HG02840 (cell line): ENCODE data around the gene MAP3K14.

Experiments
- ATAC-seq: cut with Tn5 transposase; IDR thresholded peaks from one replicate; pipeline ENCODE4 v1.9.1; 2021; ENCODE audit warnings: mild to moderate bottlenecking, moderate library complexity, moderate number of reproducible peaks; ENCODE audit not compliant: unreplicated experiment, low FRiP score

Gene MAP3K14

DNA sequence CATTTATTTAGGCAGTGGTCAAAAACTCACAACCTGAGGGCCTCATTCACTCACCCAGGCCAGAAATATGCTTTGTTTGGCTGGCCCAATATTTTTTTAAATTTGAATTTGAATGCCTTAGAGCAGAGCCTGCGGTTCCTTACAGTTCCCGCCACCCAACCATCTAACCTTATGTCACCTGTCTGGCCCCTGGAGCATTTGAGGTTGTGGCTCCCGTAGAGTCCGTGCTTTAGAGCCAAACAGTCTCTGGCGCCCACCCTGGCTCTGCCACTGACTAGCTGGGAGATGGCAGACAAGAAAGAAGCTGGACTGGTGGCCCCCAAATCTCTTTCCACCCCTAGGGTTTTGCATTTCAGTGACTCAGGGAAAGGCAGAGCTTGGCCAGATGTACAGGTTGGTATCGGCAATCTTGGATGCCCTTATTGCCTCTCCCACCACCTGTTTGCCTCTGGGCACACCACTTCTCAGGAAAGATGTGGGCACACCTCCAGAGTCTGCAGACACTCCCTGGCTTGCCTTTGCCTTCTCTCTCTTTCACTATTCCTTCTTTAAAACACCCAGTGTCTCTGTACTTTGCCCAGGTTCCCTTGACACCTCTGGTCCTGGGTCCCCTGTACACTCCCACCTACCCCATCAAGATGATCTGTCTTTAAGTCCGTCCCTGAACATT, 1.9 kb upstream of the MAP3K14 start:
- no peak for ATAC-seq

DNA sequence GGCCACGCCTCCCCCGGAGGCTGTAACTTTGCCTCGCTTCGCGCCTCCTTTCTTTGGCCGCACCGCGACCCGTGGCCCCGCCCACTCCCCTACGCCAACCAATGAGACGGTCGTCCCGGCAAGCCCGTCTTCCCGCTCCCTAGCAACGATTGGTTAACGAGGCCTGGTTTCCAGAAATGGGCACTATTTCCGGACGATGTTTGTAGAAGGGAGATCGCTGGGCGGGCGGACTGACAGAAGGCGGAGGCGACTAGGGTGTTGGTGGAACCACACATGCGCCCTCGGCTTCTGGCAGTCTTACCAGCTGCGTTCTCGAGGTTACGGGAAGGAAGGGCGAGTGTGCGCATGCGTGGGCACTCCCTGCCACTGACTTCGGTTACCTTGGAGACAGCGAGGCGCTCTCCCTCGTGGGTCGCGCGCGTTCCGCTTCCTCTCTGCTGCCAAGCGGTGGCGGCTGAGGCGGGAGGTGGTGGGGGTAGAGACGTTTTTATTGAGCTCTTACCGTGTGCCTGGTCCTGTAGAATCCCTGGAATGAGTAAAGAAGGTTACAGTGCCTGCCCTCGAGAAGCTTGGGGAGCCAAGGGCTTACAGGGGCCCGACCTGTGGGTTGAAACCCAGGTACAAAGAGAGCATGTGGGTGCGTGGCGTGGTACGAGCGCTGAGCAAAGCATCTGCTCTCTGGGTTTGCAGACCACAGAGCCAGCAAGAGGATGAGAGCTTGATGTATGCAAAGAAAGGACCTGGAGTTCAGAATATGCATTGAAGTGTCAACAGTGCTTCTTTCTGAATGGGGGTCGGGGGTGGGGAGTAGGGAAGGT, 500 bp upstream of the MAP3K14 start:
- ATAC-seq: peak; percentile 85

GRCh38 chr17:45315648-45316433, 979 bp downstream of the MAP3K14 start:
- no peak for ATAC-seq

- no peak for ATAC-seq
Measured at GRCh38 chr17:45314741-45315647, 1.8 kb downstream of the MAP3K14 start.

DNA sequence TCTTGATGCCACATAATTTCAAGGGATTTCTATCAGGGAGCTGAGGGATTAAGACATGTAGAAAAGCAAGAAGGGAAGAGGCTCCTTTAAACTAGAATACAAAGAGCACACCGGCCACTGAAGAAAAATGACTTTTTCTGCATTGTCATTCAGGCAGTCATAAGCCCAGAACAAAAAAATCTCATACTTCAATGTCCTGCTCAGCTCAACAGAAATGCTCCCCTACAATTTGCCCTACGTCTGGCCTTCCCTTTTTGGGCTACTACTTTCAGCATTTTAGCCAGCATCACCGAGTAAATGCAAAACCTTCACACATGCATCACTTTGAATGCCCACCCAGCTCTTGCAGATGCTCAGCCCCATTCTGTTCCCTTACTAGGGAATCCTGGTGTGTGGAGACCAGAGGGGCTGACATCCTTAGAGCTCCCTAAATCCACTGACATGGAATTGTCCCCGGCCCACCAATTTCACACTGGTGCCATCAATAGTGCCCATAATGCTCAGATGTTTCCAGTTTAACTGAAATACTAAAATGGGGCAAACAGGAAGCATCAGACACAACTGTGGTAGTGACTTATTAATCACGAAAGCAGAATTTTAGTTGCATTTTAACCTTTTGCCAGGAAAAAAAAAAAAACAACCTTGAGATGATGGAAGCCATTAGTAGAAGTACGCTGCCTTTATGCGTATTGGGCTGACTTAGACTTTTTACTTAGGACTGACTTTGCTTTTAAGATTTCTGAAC, 2.7 kb downstream of the MAP3K14 start:
- ATAC-seq: no peak

- no peak for ATAC-seq
Measured at GRCh38 chr17:45313421-45313771, 3.4 kb downstream of the MAP3K14 start.

DNA sequence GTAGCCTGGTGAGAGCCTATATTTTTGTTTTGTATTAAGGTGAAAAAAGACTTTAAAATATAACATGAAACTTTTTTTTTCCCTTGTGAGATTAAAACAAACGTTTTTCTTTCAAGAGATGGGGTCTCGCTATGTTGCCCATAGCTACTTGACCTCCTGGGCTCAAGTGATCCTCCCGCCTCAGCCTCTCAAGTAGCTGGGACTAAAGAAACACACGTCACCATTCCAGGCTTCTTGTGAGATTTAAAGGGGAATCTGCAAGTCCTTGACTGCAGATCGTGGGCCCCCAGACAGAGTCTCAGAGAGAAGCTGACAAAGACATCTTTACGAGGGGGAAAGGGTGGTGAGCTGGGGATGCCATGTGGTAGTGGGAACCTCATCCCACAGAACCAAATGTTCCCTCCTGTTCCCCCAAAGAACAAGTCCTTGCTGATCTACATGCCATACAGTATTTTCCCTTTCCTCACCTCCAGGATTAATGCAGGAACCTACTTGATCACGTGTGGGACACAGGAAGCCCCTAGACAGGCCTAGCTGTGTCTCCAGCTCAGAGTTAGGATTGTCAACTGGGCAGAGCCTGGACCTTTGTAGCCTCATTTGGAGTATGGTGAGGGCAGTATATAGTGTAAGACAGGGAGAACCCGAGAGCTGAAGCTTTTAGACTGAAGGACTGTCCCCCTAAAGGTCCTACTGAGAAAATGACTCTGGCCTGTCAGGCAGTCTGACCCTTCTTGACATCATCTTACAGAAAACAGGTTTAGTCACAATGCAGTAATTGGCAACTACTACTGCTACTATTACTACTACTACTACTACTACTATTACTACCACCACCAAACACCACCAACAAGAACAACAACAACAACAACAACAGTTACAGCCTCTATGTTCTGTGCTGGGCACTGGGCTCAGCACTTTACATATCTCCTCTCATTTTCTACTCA, 4.1 kb downstream of the MAP3K14 start:
- ATAC-seq: no peak

GRCh38 chr17:45311760-45312476, 4.9 kb downstream of the MAP3K14 start:
- no peak for ATAC-seq

- ATAC-seq: no peak
Measured at GRCh38 chr17:45311401-45311759, 5.4 kb downstream of the MAP3K14 start.

GRCh38 chr17:45310380-45311324, 6.2 kb downstream of the MAP3K14 start:
- no peak for ATAC-seq

GRCh38 chr17:45309400-45309799, 7.4 kb downstream of the MAP3K14 start:
- no peak for ATAC-seq

DNA sequence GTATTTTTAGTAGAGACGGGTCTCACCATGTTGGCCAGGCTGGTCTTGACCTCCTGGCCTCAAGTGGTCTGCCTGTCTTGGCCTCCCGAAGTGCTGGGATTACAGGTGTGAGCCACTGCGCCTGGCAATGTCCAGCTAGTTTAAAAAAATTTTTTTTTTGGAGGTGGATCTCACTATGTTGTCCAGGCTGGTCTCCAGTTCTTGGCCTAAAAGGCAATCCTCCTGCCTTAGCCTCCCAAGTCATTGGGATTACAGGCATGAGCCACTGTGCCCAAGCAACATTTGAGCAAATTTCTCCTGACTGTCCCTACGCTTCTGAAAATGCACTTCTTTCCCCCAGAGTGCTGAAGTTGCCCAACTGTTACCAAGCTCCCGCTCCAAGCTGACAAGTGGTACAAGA, 8.0 kb downstream of the MAP3K14 start:
- ATAC-seq: no peak

DNA sequence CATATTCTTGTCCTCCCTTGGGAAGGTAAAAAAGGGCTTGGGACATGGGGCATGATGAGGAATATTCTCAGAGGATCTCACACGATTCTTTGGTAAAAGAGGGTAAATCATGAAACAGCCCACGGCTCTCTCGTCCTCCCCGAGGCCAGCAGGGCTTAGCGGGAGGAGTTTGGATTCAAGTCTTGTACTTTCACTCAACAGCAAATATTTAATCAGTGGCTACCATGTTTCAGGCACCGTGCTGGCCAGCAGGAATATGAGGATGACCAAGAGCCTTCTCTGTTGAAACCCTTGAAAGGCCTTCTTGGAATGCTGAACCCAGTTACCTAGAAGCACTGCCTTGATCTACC, 8.8 kb downstream of the MAP3K14 start:
- no peak for ATAC-seq

DNA sequence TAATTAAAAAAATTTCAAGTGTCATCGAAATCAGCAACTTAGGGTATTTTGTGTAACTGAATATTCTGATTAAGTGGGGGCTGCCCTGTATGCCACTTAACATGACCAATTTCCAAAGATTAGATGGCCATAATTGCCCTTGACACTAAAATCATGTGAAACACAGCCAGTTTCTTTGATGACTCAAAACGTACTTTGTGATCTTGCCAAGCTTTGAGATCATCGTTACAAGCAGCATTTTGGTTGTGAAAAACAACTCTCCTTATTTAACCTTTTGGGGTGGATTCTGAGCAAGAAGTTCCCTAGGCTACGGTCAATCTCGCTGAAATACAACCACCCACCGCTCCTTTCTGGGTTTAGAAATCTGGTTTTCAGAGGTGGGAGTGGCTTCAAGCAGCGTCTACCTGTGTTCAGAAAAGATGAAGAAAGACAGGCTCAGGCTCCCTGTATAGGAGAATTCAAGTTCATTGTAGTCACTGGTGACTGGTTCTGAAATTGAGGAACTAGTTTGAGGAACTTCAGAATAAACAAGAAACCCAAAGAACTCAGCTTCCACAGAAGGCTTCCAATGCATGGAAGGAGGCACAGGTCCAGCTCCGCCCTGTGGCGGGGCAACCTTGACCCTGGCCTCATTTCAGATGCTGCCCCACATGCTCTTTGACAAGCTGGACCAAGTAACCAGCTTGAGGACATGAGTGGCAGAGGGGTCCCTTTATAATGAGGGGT, 9.4 kb downstream of the MAP3K14 start:
- ATAC-seq: no peak

GRCh38 chr17:45306623-45307022, 10.2 kb downstream of the MAP3K14 start:
- no peak for ATAC-seq

GRCh38 chr17:45306094-45306493, 10.7 kb downstream of the MAP3K14 start:
- no peak for ATAC-seq
